ENCODE measurements around the gene B4GALNT4. TPM values are rescaled to one million over a fixed set of nuclear protein-coding genes. Genes with fewer than 3 reads are reported as not detected.
A peak's percentile ranks its signal among the peaks of the same experiment; 100 is the strongest.

The B4GALNT4 gene
- total and polyA plus RNA-seq, 2 of the 4 experiments (the other 2 are of a cell fraction) = 5.2 to 38.6 TPM

DNA sequence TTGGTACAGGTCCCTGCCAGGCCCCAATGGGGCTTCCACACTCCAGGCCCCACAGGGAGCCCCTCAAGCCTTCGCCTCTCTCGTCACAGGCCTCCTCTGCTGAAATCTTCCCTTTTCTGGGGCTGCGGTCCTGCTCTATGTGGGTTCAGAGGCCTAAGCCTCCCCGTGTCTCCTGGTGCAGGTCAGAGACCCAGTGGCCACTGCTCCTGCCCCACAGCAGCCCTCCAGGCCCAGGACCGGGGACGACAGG, 42.8 kb upstream of the B4GALNT4 start:
- DNase-seq (no peak), ATAC-seq (ENCODE audit: low read depth) (no peak)
- H2BK20ac ChIP-seq (ENCODE audit: low read depth, low read length) = peak overlapping the region; percentile 40; the same call in 1 of the 2 replicates
- no peak overlapping the region for H3K27ac ChIP-seq (ENCODE audit: insufficient read depth, low read length)
- H3K9ac ChIP-seq (ENCODE audit: low read depth, low read length) = no peak overlapping the region
- H4K5ac ChIP-seq (ENCODE audit: low read depth, low read length) = peak overlapping the region; percentile 70
- no peaks in the 10 kb centered on the region for H3K9me3 ChIP-seq (ENCODE audit: control insufficient read depth, insufficient read depth, low read length)
- no peak overlapping the region for H2BK5ac ChIP-seq (ENCODE audit: low read depth, low read length, poor library complexity, severe bottlenecking)
- no peak for TF ChIP-seq RFX5 (IDR thresholded peaks at IDR 0.05; ENCODE audit: low read depth, low read length)
- TF ChIP-seq, protein P1, sequence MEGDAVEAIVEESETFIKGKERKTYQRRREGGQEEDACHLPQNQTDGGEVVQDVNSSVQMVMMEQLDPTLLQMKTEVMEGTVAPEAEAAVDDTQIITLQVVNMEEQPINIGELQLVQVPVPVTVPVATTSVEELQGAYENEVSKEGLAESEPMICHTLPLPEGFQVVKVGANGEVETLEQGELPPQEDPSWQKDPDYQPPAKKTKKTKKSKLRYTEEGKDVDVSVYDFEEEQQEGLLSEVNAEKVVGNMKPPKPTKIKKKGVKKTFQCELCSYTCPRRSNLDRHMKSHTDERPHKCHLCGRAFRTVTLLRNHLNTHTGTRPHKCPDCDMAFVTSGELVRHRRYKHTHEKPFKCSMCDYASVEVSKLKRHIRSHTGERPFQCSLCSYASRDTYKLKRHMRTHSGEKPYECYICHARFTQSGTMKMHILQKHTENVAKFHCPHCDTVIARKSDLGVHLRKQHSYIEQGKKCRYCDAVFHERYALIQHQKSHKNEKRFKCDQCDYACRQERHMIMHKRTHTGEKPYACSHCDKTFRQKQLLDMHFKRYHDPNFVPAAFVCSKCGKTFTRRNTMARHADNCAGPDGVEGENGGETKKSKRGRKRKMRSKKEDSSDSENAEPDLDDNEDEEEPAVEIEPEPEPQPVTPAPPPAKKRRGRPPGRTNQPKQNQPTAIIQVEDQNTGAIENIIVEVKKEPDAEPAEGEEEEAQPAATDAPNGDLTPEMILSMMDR (conservative IDR thresholded peaks at IDR 0.05; ENCODE audit: low read depth, low read length) = no peak
- no peak for TF ChIP-seq BHLHE40 (IDR thresholded peaks at IDR 0.05; ENCODE audit: low read depth, low read length)
- no peak for TF ChIP-seq RCOR1 (IDR thresholded peaks at IDR 0.05; ENCODE audit: insufficient replicate concordance, low read length)
- no peak for TF ChIP-seq POLR2A (IDR thresholded peaks at IDR 0.05; ENCODE audit: low read depth, low read length)
- TF ChIP-seq SMC3 (IDR thresholded peaks at IDR 0.05; ENCODE audit: low read depth, low read length) = no peak
- TF ChIP-seq, protein P2, sequence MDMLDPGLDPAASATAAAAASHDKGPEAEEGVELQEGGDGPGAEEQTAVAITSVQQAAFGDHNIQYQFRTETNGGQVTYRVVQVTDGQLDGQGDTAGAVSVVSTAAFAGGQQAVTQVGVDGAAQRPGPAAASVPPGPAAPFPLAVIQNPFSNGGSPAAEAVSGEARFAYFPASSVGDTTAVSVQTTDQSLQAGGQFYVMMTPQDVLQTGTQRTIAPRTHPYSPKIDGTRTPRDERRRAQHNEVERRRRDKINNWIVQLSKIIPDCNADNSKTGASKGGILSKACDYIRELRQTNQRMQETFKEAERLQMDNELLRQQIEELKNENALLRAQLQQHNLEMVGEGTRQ (IDR thresholded peaks at IDR 0.05; ENCODE audit: low read depth, low read length) = no peak
- peak overlapping the region; percentile 70 for H2AK9ac ChIP-seq (replicated peaks; ENCODE audit: low read depth, low read length, poor library complexity)
- ChIA-PET POLR2A (ENCODE audit: unreplicated experiment) (no interaction called here), CTCF (no interaction called here)
- BruUV-seq (replicated peaks) = no TSS peak
- H3K23ac ChIP-seq (ENCODE audit: low read depth, low read length) = no peak overlapping the region
- H3K56ac ChIP-seq (ENCODE audit: extremely low read depth, insufficient read depth, low read length) = no peak overlapping the region
- H3K9me1 ChIP-seq (ENCODE audit: insufficient read depth, low read length) = no peaks in the 10 kb centered on the region
- H3K4ac ChIP-seq (ENCODE audit: low read depth, low read length) = peak overlapping the region; percentile 66
- no peaks in the 10 kb centered on the region for H3K36me3 ChIP-seq (ENCODE audit: control insufficient read depth, insufficient read depth, low read length)
- H3K4me3 ChIP-seq (ENCODE audit: insufficient read depth, low read depth, low read length) = no peak overlapping the region
- H4K20me1 ChIP-seq (ENCODE audit: insufficient read depth, low read length) = no peaks in the 10 kb centered on the region
- 0 out of 2 replicates have a peak overlapping the region, but pooled peaks have one; percentile 26 for H4K91ac ChIP-seq (ENCODE audit: insufficient read depth, low read depth, low read length)
- H3K4me2 ChIP-seq (ENCODE audit: low read depth, low read length) = no peak overlapping the region
- H3K14ac ChIP-seq (replicated peaks; ENCODE audit: low read depth, low read length) = no peak overlapping the region; the same call in 1 of the 2 replicates
- H3K79me1 ChIP-seq (ENCODE audit: low read depth in 1 of 2, low read length in 2 of 2) = no peaks in the 10 kb centered on the region
- H3K18ac ChIP-seq (ENCODE audit: low read depth, low read length) = no peak overlapping the region
- H2AFZ ChIP-seq (replicated peaks; ENCODE audit: low read length, poor library complexity) = peak overlapping the region; percentile 87
- no peaks in the 10 kb centered on the region for H3K27me3 ChIP-seq (ENCODE audit: control insufficient read depth, insufficient read depth, low read length)
- no peak overlapping the region; the same call in 1 of the 2 replicates for H2AK5ac ChIP-seq (ENCODE audit: low read depth, low read length)
- peak overlapping the region; percentile 49 to 84 for H4K8ac ChIP-seq (ENCODE audit: low read depth in 2 of 2, low read length in 2 of 2)
- dilution Hi-C loops (cut with HindIII; ENCODE audit: low sequenced_read_pairs, unreplicated experiment) (no loop called here), intact Hi-C loops (cut with micrococcal nuclease) (no loop called here), in situ Hi-C loops (cut with MboI; ENCODE audit: low sequenced_read_pairs) (no loop called here)
- H3K4me1 ChIP-seq (ENCODE audit: control insufficient read depth, insufficient read depth, low read length) = peaks cover 13% of the 10 kb centered on the region
- WGBS, 2 experiments (ENCODE audit: extremely low coverage in 2 of 2, insufficient read length in 1 of 2) = 77% methylated on average over 6 of the region's 6 CpGs; no CpG with 5 or more reads in 1 of the 2 experiments
- peak overlapping the region; percentile 61 for H2BK120ac ChIP-seq (ENCODE audit: low read depth, low read length)
- H2BK15ac ChIP-seq (ENCODE audit: low read depth, low read length) = peak overlapping the region; percentile 37; the same call in 1 of the 3 replicates
